GM13976 (cell line): ENCODE measurements around the gene RANGAP1.

Experiments
- DNase-seq: peaks from one replicate; pipeline ENCODE4 v3.0.0; 2012; ENCODE audit warnings: low spot score
- in situ Hi-C: fragments of 300-500 bp; cut with MboI; formaldehyde crosslinking; loops from one replicate; pipeline ENCODE4 v1.12.0; 2022; ENCODE audit warnings: low sequenced_read_pairs, mixed read lengths, inconsistent platforms; ENCODE audit not compliant: unreplicated experiment
- TF ChIP-seq, protein P1 (sequence below): IDR thresholded peaks from 2 replicates; pipeline ENCODE4 v1.5.1; 2012; ENCODE audit warnings: borderline replicate concordance, mild to moderate bottlenecking; ENCODE audit not compliant: insufficient read depth; ENCODE audit errors: extremely low read depth, missing control alignments, control extremely low read depth

Gene RANGAP1

GRCh38 chr22:41201141-41201540, 84.8 kb downstream of the RANGAP1 start:
- no peak for DNase-seq
- TF ChIP-seq, protein P1, sequence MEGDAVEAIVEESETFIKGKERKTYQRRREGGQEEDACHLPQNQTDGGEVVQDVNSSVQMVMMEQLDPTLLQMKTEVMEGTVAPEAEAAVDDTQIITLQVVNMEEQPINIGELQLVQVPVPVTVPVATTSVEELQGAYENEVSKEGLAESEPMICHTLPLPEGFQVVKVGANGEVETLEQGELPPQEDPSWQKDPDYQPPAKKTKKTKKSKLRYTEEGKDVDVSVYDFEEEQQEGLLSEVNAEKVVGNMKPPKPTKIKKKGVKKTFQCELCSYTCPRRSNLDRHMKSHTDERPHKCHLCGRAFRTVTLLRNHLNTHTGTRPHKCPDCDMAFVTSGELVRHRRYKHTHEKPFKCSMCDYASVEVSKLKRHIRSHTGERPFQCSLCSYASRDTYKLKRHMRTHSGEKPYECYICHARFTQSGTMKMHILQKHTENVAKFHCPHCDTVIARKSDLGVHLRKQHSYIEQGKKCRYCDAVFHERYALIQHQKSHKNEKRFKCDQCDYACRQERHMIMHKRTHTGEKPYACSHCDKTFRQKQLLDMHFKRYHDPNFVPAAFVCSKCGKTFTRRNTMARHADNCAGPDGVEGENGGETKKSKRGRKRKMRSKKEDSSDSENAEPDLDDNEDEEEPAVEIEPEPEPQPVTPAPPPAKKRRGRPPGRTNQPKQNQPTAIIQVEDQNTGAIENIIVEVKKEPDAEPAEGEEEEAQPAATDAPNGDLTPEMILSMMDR: no peak
- in situ Hi-C loops: no loop called here

GRCh38 chr22:41198027-41198580, 87.9 kb downstream of the RANGAP1 start:
- no peak for DNase-seq
- in situ Hi-C loops: no loop called here
- TF ChIP-seq, protein P1: no peak

GRCh38 chr22:41197038-41197972, 88.7 kb downstream of the RANGAP1 start:
- DNase-seq: peak; percentile 93
- in situ Hi-C loops: no loop called here
- TF ChIP-seq, protein P1: no peak
